Panc1 (cell line): ENCODE data around the gene ATP8B2. TPM values are rescaled to one million over a fixed set of nuclear protein-coding genes. Genes with fewer than 3 reads are reported as not detected.
"Not testable (repeated sequence)": the region's sequence is repeated elsewhere in the genome, so short reads cannot be mapped to it uniquely, and the experiment has no call there.

ENCODE experiments used
- ATAC-seq: fragments of 200-7000 bp; cut with Tn5 transposase; 2 replicates; pipeline ENCODE4 v1.9.1; 2020; ENCODE audit warnings: mild to moderate bottlenecking, moderate library complexity
- Bru-seq: library from RNA; stranded (reverse); fragments of 400-500 nt; gene quantifications from one replicate; lab custom pipeline; 2021; lab: Mats Ljungman, UMichigan
- BruChase-seq, 2 experiments: library from RNA; stranded (reverse); fragments of 400-500 nt; gene quantifications; one replicate each; lab custom pipeline; 2021; lab: Mats Ljungman, UMichigan
- BruUV-seq: library from RNA; stranded (reverse); fragments of 400-500 nt; replicated peaks from 2 replicates; lab custom pipeline; 2021; lab: Mats Ljungman, UMichigan
- CTCF ChIA-PET: fragments of 300-600 bp; sonication (Branson Sonifier 250); formaldehyde crosslinking; loops from one replicate; lab custom pipeline; 2022; ENCODE audit warnings: antibody characterized with exemption; lab: Charles Lee
- POLR2A ChIA-PET: fragments of 300-600 bp; sonication (Branson Sonifier 250); formaldehyde crosslinking; loops from one replicate; lab custom pipeline; 2022; ENCODE audit warnings: antibody characterized with exemption; lab: Charles Lee
- DNase-seq: peaks from one replicate; pipeline ENCODE4 v3.0.0-alpha.2; 2010; ENCODE audit warnings: low read depth, low spot score
- H3K27ac ChIP-seq: 2 replicates; pipeline ENCODE4 v1.5.1; 2011; ENCODE audit warnings: mild to moderate bottlenecking, low read length, inconsistent platforms
- H3K27me3 ChIP-seq: fragments of 200-500 bp; sonication (Bioruptor generic); 2 replicates; pipeline ENCODE4 v1.6.0; 2014; ENCODE audit warnings: low read length, inconsistent platforms; ENCODE audit not compliant: control insufficient read depth, insufficient read depth
- H3K36me3 ChIP-seq: fragments of 200-500 bp; sonication (Bioruptor generic); 2 replicates; pipeline ENCODE4 v1.5.1; 2014; ENCODE audit warnings: inconsistent platforms, mild to moderate bottlenecking, low read length, moderate library complexity; ENCODE audit not compliant: control insufficient read depth, insufficient read depth
- H3K4me1 ChIP-seq: 2 replicates; pipeline ENCODE4 v1.5.1; 2011; ENCODE audit warnings: inconsistent platforms, mild to moderate bottlenecking, low read length, moderate library complexity; ENCODE audit not compliant: control insufficient read depth, insufficient read depth
- H3K4me3 ChIP-seq, 2 experiments: 2 replicates each; pipeline ENCODE4 v1.5.1; 2011 to 2012; ENCODE audit warnings: low read depth in 2 of 2, low read length in 2 of 2, mild to moderate bottlenecking in 2 of 2, inconsistent platforms in 1 of 2, moderate library complexity in 1 of 2
- H3K9me3 ChIP-seq: fragments of 200-500 bp; sonication (Bioruptor generic); 2 replicates; pipeline ENCODE4 v1.5.1; 2014; ENCODE audit warnings: low read depth, mild to moderate bottlenecking, inconsistent platforms, low read length, moderate library complexity; ENCODE audit not compliant: control insufficient read depth, insufficient read depth
- CTCF ChIP-seq: fragments of 450-650 bp; IDR thresholded peaks from 2 replicates; pipeline ENCODE4 v1.5.1; 2017; ENCODE audit warnings: mild to moderate bottlenecking
- POLR2AphosphoS5 ChIP-seq: IDR thresholded peaks from 2 replicates; pipeline ENCODE4 v1.6.1; 2012; ENCODE audit warnings: mild to moderate bottlenecking, low read depth, low read length, moderate library complexity
- REST ChIP-seq, 2 experiments: IDR thresholded peaks; 2 replicates each; pipeline ENCODE4 v1.6.1; 2011 to 2012; ENCODE audit warnings: low read depth in 2 of 2, control low read depth in 1 of 2, low read length in 1 of 2, mild to moderate bottlenecking in 1 of 2, moderate library complexity in 1 of 2; ENCODE audit not compliant: insufficient read depth in 1 of 2
- SIN3A ChIP-seq: IDR thresholded peaks from 2 replicates; pipeline ENCODE4 v1.6.1; 2012; ENCODE audit warnings: low read depth, mild to moderate bottlenecking, low read length, moderate library complexity, borderline replicate concordance; ENCODE audit not compliant: insufficient read depth
- TCF7L2 ChIP-seq: IDR thresholded peaks from 2 replicates; pipeline ENCODE4 v1.6.1; 2011; ENCODE audit warnings: mild to moderate bottlenecking, low read depth, low read length, inconsistent platforms
- in situ Hi-C: cut with HindIII; loops from 2 replicates; pipeline ENCODE4 v1.10.0; 2016; ENCODE audit warnings: low sequenced_read_pairs, low pct_unique_long_range_greater_than_20kb
- intact Hi-C: fragments of 100-400 bp; cut with micrococcal nuclease; formaldehyde crosslinking; loops from one replicate; pipeline ENCODE4 v1.10.0; 2022; ENCODE audit not compliant: unreplicated experiment
- long read RNA-seq: library from polyadenylated mRNA; unstranded; transcript quantifications from one replicate; pipeline ENCODE4 v2.0.0, GENCODE V29; 2021; ENCODE audit not compliant: unreplicated experiment
- polyA plus RNA-seq: library from polyadenylated mRNA; unstranded; fragments of >200 nt; gene quantifications from one replicate; pipeline ENCODE4 v1.2.1, GENCODE V29; 2012; ENCODE audit warnings: missing spikeins; ENCODE audit not compliant: insufficient read length
- total RNA-seq: library from RNA; stranded (reverse); gene quantifications from one replicate; pipeline ENCODE4 v1.2.1, GENCODE V29; 2021; ENCODE audit not compliant: unreplicated experiment

The ATP8B2 gene
- 14.7 TPM for total RNA-seq
- 17.1 TPM for polyA plus RNA-seq
- Bru-seq, nascent RNA: percentile 51 among the genes with signal in this experiment
- BruChase-seq, experiment 1, labeled RNA remaining after a 2-hour chase: percentile 67 among the genes with signal in this experiment
- BruChase-seq, experiment 2, labeled RNA remaining after a 6-hour chase: percentile 71 among the genes with signal in this experiment
- long read RNA-seq, partial matches to known transcripts: 3 of 5 reads
- long read RNA-seq, other reads (novel, unspliced or antisense): 2 of 5 reads

- in situ Hi-C loops: no loop called here
- Histone ChIP-seq H3K4me3 (peak within 1 kb of the TSS; percentile 59 to 83), H3K27me3 (no peaks in the 10 kb centered on the region), H3K36me3 (no peaks in the 10 kb centered on the region), H3K9me3 (no peaks in the 10 kb centered on the region), H3K4me1 (peaks cover 16% of the 10 kb centered on the region), H3K27ac (peak within 1 kb of the TSS; percentile 69)
- no TSS peak for BruUV-seq
- DNase-seq (peak; percentile 69), ATAC-seq (peak; percentile 81)
- ChIA-PET CTCF (interaction anchor here (0.7 to 2.0 kb wide), 4 partner anchors 11 to 222 kb away, joined by 3 to 20 read pairs (median 6); no protein-coding TSS in a partner anchor), POLR2A (no interaction called here)
- intact Hi-C loops: no loop called here
- peak; percentile 98 for TF ChIP-seq CTCF
- no peak for TF ChIP-seq SIN3A
Observed at GRCh38 chr1:154324669-154325582, at the start of gene ATP8B2. ATP8B2 (plus strand) TSS chr1:154325525; CDS start chr1:154328142, 2,617 bp downstream.

GRCh38 chr1:154276797-154277196 lies 48.5 kb upstream of the ATP8B2 start:
- intact Hi-C loops: no loop called here
- in situ Hi-C loops: no loop called here
- POLR2A ChIA-PET: no interaction called here

GRCh38 chr1:154287591-154287990 lies 37.7 kb upstream of the ATP8B2 start:
- POLR2A ChIA-PET, H3K9me3 ChIP-seq, DNase-seq, H3K27me3 ChIP-seq, in situ Hi-C loops, ATAC-seq, H3K4me3 ChIP-seq, H3K36me3 ChIP-seq, H3K4me1 ChIP-seq, BruUV-seq, intact Hi-C loops, CTCF ChIA-PET, H3K27ac ChIP-seq: not testable (repeated sequence)

More at GRCh38 chr1:154276797-154277196, 48.5 kb upstream of the ATP8B2 start:
- TF ChIP-seq CTCF (no peak), SIN3A (no peak), REST (IDR thresholded peaks at IDR 0.05; ENCODE audit: insufficient read depth in 1 of 2, low read depth in 2 of 2, low read length in 1 of 2) (no peak), TCF7L2 (no peak), POLR2AphosphoS5 (no peak)
- H3K4me1 ChIP-seq: peaks cover 5% of the 10 kb centered on the region; the same call in 1 of the 2 replicates
- H3K4me3 ChIP-seq: no peak overlapping the region
- H3K27ac ChIP-seq: no peak overlapping the region
- BruUV-seq: no TSS peak
- H3K36me3 ChIP-seq: peaks cover 6% of the 10 kb centered on the region; the same call in 1 of the 2 replicates
- no peak for ATAC-seq
- no peaks in the 10 kb centered on the region for H3K9me3 ChIP-seq
- DNase-seq: no peak
- no peaks in the 10 kb centered on the region for H3K27me3 ChIP-seq
- CTCF ChIA-PET: interaction anchor here (2.1 kb wide), 1 partner anchor 59 kb away, joined by 11 read pairs; no protein-coding TSS in a partner anchor
